DLD1 (cell line): ENCODE measurements around the gene IDH1.
"Not testable (repeated sequence)": the region's sequence is repeated elsewhere in the genome, so short reads cannot be mapped to it uniquely, and the experiment has no call there.

Experiments used
- in situ Hi-C: cut with HindIII; loops from 2 replicates; pipeline ENCODE4 v1.10.0; 2017; ENCODE audit warnings: low sequenced_read_pairs

The IDH1 gene

DNA sequence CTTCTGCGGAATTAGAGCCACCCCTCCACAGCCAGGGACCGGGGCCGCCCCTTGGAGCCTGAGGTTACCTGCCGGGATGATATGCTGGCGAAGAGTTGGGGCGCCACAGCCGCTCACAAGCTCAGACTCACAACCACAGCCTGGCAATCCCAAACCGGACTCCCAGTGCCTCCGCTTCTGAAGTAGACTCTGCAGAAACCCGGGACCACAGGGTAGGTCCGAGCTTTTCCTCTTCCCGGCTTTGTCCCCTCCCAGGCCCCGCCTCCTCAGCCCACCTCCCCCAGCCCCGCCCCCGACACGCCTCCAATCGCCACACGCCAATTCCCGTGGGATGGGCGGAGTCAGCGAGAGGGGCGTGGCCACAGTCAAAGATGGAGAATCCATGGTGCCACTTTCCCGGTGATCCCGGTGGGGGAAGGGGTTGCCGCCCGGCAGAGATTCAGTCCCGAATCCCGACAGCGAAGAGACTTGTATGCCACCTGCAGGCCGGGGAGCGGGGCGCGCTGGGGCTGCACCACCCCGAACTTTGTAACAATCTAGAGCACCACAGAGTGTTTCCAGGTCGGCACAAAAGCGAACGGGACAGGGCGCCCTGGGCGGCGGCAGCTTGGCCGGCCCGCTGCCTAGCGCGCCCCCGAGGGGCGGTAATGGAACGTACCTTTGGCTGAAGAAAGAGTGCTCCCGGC is at the start of gene IDH1:
TSS of gene IDH1 (minus strand) at position 201 of the 686 bp plus-strand sequence. CDS start 3,520 bp downstream, outside the sequence.
- in situ Hi-C loops, result no loop called here

DNA sequence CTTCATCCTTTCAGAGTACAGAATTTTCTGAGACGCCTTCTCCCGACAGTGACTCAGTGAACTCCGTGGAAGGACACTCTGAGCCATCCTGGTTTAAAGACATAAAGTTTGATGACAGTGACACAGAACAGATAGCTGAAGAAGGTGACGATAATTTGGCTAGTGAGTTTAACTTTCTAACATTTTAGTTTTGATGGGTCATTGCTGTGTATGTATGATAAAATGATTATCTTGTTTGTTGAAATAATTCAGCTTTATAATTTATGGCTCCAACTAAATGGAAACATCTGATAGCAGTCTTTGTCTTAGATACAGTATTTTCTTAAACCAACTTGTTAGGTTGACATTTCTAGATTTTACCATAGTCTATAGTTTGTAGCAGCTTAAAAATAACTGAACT is 49.3 kb upstream of the IDH1 start:
- in situ Hi-C loops, result no loop called here

DNA sequence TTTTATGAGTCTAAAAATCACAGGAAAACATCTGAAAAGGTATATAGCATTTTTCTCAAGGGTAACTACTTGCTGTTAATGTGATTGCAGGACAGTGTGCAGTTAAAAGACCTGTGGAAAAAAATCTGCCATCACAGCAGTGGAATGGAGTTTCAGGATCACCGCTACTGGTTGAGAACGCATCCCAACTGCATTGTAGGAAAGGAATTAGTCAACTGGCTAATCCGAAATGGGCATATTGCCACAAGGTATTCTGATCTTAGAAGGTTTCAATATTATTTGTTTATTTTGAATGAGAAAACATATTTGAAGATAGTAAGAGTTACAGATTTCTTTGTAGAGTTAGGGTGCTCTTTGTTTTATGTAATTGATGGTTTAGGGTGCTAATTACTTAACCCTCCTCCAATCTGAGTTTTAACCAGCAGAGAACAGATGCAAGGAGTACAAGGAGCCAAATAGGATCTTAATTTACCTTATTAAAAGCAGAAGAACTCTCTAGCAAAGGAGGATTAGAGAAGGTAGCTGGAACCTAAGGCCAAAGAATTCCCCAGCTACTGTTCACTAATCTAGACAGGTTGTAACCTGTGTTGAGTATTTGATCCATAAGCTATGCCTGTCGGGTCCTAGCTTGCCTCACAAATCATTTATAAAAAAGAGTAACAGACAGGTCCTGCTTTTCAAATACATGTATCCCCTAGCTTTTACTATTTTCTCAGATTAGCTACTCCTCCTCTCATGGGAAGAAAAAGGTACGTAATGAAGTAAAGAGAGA is 46.2 kb upstream of the IDH1 start:
- in situ Hi-C loops, result no loop called here

DNA sequence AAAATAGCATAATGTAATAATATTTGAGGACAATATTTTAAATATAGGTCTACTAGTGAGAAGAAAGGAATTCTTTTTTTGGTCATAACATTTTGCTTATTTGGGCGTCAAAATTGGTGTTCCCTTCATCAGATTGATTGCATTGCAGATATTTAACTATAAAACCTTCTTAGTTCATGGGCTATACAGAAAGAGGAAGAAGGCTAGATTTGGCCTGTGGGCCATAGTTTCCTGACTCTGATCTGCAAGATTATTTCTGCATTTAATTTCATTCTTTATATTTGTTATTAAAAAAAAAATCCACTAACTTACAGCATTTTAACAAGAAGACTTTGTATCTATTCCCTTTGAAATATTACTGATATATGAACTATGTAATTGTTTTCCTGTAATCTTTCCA is 43.1 kb upstream of the IDH1 start:
- in situ Hi-C loops, result no loop called here

DNA sequence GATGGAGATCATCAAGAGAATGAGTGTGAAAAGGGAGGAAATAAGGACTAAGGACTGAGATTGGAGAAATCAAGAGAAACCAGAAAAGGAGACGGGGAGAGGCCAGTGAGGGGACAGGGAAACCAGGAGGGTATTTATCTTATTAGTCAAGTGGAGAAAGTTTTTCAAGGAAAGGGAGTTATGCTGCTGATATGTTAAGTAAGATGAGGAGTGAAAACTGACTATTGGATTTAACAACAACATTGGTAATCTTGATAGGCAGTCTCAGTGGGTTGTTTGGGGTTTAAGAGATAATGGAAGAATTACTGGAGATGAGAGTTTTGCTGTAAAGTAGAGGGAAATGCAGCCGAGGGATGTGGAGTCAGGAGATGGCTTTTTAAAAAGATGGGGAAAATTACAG is 41.7 kb upstream of the IDH1 start:
- in situ Hi-C loops, result no loop called here

DNA sequence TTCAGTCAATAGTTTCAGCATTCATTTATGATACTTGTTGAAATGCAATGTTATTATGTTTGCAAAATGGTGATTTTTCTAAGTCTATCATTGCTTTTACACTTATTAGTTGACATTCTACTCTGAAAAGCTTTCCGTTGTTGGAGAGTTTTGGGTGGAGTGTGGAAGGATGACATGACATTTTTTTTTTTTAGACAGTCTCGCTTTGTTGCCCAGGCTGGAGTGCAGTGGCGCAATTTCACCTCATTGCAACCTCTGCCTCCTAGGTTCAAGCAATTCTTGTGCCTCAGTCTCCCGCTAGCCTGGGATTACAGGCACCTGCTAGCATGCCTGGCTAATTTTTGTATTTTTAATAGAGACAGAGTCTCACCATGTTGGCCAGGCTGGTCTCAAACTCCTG is 41.0 kb upstream of the IDH1 start:
- in situ Hi-C loops, result no loop called here

DNA sequence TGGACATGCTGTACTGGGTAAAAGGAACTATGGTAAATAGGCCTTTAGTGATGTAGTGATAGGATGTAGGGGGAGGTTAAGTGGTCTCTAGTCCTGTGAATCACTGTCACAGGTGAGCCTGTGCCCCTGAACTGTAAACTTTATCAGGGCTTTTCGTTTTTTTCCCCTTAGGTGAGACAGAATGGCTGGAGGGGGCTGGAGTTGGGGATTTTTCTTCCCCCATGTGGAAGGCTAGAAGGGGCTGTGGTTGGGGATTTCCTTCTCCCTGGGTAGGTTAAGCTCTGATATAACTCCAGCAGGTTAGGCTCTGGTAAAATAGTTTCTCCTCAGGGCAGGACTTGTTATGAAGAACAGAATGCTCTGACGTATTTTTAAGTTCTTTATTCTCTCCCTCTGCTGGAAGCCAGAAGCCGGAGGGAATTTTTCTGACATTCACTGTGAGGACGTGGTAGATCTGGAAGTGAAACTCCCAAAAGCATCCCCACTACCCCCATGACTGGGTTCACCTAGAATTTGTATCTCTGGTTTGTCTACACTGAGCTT is 39.7 kb upstream of the IDH1 start:
- in situ Hi-C loops, result no loop called here

DNA sequence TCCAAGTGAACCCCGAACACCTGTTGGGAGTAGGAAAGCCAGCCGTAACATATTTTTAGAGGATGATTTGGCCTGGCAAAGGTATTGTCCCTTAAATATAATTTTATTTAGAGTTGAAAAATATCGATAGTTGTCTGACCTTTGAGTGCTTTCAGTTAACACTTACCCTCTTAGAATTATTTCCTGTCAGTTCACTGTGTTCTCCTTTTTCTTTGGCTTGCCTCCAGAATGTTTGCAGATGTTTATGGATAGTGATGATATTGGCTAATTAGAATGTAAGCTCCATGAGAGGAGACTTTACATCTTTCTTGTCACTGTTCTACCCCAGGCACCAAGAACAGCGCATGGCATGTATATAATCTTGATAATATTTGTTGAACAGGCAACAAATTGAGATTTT is 31.0 kb upstream of the IDH1 start:
- in situ Hi-C loops, result no loop called here

DNA sequence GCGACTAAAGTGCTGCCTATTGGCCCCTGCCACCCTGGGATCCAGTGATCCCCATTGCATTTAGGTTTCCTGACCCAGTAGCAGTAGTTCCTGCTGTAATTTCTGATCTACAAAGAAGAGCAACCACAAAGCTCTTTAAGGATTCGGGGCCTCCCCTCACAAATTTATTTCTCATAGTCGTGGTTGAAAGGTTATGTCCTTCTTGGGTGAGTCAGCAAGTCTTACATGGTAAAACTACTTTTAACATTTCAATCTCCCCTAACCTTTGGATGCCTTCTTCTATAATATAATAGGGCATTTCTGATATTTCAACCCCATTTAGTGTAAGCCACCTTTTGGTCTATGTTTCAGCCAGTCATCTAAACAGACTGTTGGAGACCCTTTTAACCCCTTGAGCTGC is 26.1 kb upstream of the IDH1 start:
- in situ Hi-C loops, result no loop called here

DNA sequence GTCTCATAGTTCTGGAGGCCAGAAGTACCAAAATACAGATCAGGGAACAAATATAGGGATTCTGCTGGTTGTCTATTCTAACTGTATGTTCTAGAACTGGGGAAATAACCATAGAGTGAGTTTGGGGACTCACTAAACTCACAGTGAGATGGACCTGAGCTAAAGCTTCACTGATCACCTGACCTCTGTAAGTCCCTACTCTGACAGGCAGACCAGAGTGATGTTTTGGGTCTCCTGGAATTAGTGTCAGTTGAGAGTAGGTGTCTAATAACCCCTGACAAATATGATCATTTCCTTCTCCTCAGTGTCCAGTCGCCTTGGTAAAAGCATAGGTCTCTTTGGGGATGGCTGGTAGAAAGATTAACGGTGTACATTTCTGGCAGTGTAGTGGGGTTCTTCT is 25.4 kb upstream of the IDH1 start:
- in situ Hi-C loops, result no loop called here

DNA sequence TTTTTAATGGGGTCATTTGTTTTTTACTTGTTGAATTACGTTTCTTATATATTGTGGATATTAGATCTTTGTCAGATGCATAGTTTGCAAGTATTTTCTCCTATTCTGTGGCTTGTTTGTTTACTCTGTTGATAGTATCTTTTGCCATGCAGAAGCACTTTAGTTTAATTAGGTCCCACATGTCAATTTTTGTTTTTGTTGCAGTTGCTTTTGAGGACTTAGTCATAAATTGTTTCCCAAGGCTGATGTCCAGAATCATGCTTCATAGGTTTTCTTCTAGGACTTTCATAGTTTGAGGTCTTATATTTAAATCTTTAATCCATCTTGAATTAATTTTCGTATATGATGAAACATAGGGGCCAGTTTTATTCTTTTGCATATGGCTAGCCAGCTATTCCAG is 24.4 kb upstream of the IDH1 start:
- in situ Hi-C loops, result no loop called here

DNA sequence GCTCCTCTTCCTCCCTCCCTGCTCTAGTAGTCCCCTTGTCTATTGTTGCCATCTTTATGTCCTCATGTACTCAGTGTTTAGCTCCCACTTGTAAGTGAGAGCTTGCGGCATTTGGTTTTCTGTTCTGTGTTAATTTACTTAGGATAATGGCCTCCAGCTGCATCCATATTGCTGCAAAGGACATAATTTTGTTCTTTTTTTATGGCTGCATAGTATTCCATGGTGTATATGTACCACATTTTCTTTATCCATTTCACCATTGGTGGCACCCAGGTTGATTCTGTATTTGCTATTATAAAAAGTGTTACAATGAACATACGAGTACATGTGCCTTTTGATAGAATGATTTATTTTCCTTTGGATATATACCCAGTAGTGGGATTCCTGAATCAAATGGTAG is 23.7 kb upstream of the IDH1 start:
- in situ Hi-C loops, result no loop called here

DNA sequence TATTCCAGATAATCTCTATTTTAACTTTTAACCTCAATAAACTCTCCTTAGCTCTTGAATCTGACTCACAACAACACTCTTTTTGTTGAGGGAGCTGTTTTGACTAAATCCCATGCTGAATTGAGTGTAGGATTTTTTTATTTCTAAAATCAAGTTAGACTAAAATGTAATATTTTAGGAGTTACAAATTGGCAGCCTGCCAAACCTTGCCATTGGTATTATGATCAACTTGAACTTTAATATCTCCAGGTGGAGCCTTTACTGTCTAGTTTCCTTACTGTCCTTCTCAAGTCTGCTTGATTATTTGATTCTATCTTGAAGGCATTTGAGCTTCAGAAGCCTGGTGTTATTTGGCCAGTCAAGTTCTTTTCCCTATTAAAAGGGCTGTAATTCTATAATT is 19.9 kb upstream of the IDH1 start:
- in situ Hi-C loops, result no loop called here

DNA sequence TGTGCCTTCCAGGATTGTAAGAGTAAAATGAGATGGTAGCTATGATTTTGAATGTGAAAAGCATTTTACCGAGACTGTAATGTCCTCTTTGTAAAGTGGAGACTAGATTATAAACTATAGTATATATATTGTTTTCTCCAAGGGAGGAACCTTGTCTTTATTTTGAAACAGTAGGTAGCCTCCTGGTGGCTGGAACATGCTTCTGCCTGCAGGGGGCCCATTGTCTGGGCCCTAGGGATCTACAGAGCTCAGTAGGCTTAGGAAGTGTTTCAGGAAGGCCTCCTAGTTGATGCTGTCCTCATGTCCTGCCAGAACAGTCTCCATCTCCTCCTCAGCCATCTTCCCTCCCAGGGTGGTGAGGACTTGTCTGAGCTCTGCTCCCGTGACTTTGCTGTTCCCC is 14.2 kb upstream of the IDH1 start:
- in situ Hi-C loops, result no loop called here

DNA sequence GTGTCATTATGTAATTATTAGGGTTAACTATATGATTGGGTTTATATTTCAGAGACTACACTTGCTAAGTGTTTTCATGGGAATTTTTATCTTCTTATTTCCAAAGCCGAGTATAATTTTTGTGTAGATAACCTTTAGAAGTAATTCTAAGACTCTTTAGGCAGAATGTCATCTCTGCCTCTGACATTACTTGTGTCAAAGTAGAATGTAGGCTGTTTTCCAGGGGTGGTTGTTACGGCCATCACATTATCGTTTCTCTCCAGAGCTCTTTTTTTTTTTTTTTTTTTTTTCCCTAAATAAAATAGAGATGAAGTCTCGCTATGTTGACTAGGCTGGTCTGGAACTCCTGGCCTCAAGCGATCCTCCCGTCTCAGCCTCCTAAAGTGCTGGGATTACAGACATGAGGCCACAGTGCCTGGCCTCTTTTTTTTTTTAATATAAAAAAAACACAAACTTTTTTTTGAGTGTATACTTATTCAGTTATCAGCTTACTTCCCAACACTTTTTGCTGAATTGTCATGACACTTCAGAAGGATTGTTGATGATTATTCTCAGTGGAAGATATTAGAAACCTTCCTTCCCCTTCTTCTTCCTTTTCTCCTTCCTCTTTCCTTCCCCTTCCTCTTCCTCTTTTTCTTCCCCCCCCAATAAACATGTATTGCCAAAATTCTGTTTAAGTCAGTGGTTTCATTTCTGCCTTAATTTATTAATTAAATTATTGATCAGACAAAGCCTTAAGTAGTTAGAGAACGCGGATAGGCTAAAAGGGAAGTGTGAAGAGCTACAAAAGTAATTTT is 13.5 kb upstream of the IDH1 start:
- in situ Hi-C loops, result no loop called here

DNA sequence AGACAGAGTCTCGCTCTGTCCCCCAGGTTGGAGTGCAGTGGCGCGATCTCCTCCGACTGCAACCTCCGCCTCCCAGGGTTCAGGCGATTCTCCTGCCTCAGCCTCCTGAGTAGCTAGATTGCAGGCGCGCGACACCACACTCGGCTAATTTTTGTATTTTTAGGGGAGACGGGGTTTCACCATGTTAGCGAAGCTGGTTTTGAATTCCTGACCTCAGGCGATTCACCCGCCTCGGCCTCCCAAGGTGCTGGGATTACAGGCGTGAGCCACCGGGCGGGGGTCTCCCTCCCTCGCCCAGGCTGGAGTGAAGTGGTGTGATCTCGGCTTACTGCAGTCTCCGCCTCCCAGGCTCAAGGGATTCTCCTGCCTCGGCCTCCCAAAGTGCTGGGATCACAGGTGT is 12.7 kb upstream of the IDH1 start:
- in situ Hi-C loops, result not testable (repeated sequence)

DNA sequence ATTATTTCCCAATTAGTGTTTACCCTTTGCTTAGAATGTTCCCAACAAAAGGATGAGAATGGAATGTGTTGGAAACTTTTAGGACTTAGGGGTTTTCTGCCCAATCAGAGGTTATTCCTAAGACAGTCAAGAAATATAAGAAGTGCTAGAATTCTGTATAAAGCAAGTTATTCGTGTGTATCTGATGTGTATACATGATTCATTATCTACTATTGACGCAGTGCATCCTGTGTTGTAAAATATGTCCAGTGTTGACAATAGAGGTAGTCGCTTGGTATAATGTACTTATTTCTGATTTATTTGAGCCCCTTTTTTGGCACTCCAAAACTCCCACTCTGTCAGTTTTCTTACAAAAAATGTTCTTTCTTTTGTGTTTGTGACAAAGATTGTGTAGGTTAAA is 12.1 kb upstream of the IDH1 start:
- in situ Hi-C loops, result no loop called here

DNA sequence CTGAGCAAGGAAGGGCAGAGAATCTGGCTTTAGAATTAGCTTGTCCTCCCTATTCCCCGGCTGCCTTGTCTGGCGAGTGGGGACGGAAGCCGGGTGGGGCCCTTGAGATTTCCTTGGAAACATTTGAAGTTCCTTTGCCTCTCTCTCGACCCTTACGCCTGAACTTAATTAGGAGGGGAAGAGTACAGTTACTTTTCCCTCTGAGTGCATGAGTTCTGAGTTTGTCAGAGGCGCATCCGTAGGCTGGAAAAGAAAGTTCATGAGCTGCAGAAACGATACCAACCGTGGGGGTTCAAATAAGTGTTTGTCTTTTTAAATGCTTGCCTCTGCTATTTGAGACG is 11.7 kb upstream of the IDH1 start:
- in situ Hi-C loops, result no loop called here

DNA sequence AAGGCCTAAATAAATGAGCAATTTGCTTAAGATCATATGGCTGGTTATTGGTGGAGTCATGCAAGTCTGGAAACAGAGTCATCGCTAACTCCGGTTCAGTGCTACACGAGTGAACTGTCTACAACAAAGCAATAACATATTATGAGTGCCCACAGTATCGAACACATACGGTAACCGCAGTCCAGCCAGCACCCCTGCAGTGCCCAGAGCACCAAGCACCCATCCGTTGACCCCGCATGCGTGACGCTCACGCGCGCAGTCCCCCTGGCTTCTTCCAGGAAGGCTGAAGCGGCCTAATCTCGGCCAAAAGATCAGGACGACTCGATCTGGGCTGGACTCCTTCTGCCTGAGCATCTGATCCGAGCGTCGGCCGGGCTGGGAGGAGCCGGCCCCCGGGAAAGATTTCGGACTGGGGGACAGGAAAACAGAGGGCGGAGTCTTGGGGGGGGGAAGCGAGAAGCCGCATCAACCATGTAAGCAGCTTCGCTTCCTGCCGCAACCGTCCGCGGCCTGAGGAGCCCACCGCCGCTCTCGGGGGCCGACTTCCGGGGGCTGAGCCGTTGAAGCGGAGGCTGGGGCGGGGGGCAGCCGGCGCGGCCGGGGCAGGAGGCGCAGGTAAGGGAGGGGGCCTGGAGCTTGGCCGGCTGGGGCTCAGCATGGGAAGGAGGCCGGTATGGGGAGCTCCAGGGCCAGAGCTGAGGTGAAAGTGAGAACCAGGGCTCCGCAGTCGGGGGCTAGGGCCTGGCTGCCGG is 11.1 kb upstream of the IDH1 start, which contains the start of gene PIKFYVE:
TSS of gene PIKFYVE (plus strand) at position 455 of the 752 bp plus-strand sequence. CDS start 5,265 bp downstream, outside the sequence.
- in situ Hi-C loops, result no loop called here

DNA sequence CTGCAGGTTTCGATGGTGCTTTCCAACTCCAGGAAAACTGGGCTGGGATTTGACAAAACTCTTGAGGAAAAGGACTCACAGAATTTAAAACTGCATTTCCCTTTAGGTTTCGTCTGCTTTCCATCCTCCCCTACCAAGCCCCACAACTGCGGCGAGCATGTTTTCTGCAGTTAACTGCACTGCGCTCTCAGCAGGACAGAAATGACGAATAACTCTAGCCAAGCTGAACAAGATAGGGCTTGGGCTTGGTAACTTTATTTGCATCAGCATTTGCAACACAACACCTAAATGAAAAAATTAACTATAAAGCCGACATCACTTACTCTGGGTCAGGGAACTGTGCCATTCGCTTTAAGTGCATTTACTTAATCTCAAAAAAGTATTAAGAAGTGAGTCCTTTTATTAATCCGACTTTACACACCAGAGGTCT is 10.5 kb upstream of the IDH1 start:
- in situ Hi-C loops, result no loop called here
